Esophagus muscularis mucosa (tissue), 4 donors: Measurements from ENCODE around the gene SLC4A4. TPM values are rescaled to one million over a fixed set of nuclear protein-coding genes. Genes with fewer than 3 reads are reported as not detected.

Experiments
- DNase-seq: peaks from one replicate; pipeline ENCODE4 v3.0.0-alpha.2; 2017; ENCODE audit errors: extremely low spot score
- H3K27ac ChIP-seq, 4 donors: fragments of 200-600 bp; sonication (generic); replicated peaks in 1 of 4; 1 replicate in 3 of 4; 2 replicates in 1 of 4; pipeline ENCODE4 v1.5.1; 2016 to 2019; ENCODE audit warnings: mild to moderate bottlenecking in 1 of 4
- H3K27me3 ChIP-seq, 4 donors: fragments of 200-600 bp; sonication (generic); one replicate each; pipeline versions ENCODE4 v1.5.1 to v1.6.0; 2016 to 2019
- H3K36me3 ChIP-seq, 4 donors: fragments of 200-600 bp; sonication (generic); one replicate each; pipeline ENCODE4 v1.5.1; 2016 to 2019
- H3K4me1 ChIP-seq, 4 donors: fragments of 200-600 bp; sonication (generic); one replicate each; pipeline ENCODE4 v1.5.1; 2016 to 2019
- H3K4me3 ChIP-seq, 4 donors: fragments of 200-600 bp; sonication (generic); 1 replicate in 2 of 4; 2 replicates in 2 of 4; pipeline ENCODE4 v1.5.1; 2016 to 2019; ENCODE audit warnings: mild to moderate bottlenecking in 4 of 4, moderate library complexity in 1 of 4
- H3K9me3 ChIP-seq, 4 donors: fragments of 200-600 bp; sonication (generic); 1 replicate in 3 of 4; 2 replicates in 1 of 4; pipeline ENCODE4 v1.5.1; 2016 to 2019
- CTCF ChIP-seq, 3 experiments: fragments of 200-600 bp in 2 of 3; fragments of 450-650 bp in 1 of 3; sonication (generic) in 2 of 3; IDR thresholded peaks; one replicate each; pipeline ENCODE4 v1.5.1; 2017 to 2019; ENCODE audit warnings: antibody characterized with exemption in 3 of 3, mild to moderate bottlenecking in 2 of 3, moderate library complexity in 1 of 3
- EP300 ChIP-seq: sonication (generic); formaldehyde crosslinking; IDR thresholded peaks from one replicate; pipeline ENCODE4 v1.6.1; 2017; ENCODE audit warnings: antibody characterized with exemption
- POLR2A ChIP-seq: fragments of 450-650 bp; IDR thresholded peaks from one replicate; pipeline ENCODE4 v1.6.1; 2017; ENCODE audit warnings: antibody characterized with exemption, moderate library complexity, mild to moderate bottlenecking, low read depth
- POLR2AphosphoS5 ChIP-seq, 2 donors: sonication (generic); formaldehyde crosslinking; IDR thresholded peaks; one replicate each; pipeline ENCODE4 v1.6.1; 2017; ENCODE audit warnings: antibody characterized with exemption in 2 of 2
- WGBS: methylation state at CpG from one replicate; pipeline ENCODE4 v1.1.5; 2018; 5-methylcytosine and 5-hydroxymethylcytosine counted together
- intact Hi-C: fragments of 100-400 bp; cut with DNase I; formaldehyde crosslinking; loops from one replicate; pipeline ENCODE4 v1.15.1; 2023
- total RNA-seq, 4 donors: library from RNA; depleted of rRNA; stranded (reverse); fragments of >200 nt; gene quantifications; one replicate each; pipeline versions ENCODE4 v1.1.0 to v1.2.1, GENCODE V29; 2016

SLC4A4 gene
- total RNA-seq, 4 donors from 2014 or later: 1.2 to 4.8 (median 2.7) TPM

- no peak for TF ChIP-seq EP300
- TF ChIP-seq POLR2A: no peak
- TF ChIP-seq POLR2AphosphoS5 (IDR thresholded peaks at IDR 0.05): no peak
- TF ChIP-seq CTCF (IDR thresholded peaks at IDR 0.05): no peak
- intact Hi-C loops: no loop called here
- no peaks in the 10 kb centered on the region for H3K4me1 ChIP-seq
- DNase-seq: no peak
- WGBS: 81% methylated on average over 1 of the region's 1 CpG
- H3K9me3 ChIP-seq: no peaks in the 10 kb centered on the region
- no peaks in the 10 kb centered on the region for H3K27me3 ChIP-seq
- H3K27ac ChIP-seq: no peak overlapping the region
- H3K36me3 ChIP-seq: no peaks in the 10 kb centered on the region
- no peak overlapping the region for H3K4me3 ChIP-seq
Observed at GRCh38 chr4:71303287-71303686, 35.5 kb upstream of the SLC4A4 start.

- no peak overlapping the region for H3K4me3 ChIP-seq
- no peak for TF ChIP-seq EP300
- TF ChIP-seq CTCF (IDR thresholded peaks at IDR 0.05): no peak
- no peak for TF ChIP-seq POLR2AphosphoS5 (IDR thresholded peaks at IDR 0.05)
- TF ChIP-seq POLR2A: no peak
- H3K27me3 ChIP-seq: no peaks in the 10 kb centered on the region
- no peaks in the 10 kb centered on the region for H3K4me1 ChIP-seq
- intact Hi-C loops: no loop called here
- H3K9me3 ChIP-seq: no peaks in the 10 kb centered on the region
- 88% methylated on average over 2 of the region's 2 CpGs for WGBS
- no peak for DNase-seq
- no peaks in the 10 kb centered on the region for H3K36me3 ChIP-seq
- H3K27ac ChIP-seq: no peak overlapping the region
Observed at GRCh38 chr4:71303850-71304249, 35.0 kb upstream of the SLC4A4 start.

- no peaks in the 10 kb centered on the region for H3K4me1 ChIP-seq
- H3K9me3 ChIP-seq: no peaks in the 10 kb centered on the region
- H3K27ac ChIP-seq: no peak overlapping the region
- WGBS: 83% methylated on average over 2 of the region's 2 CpGs
- H3K36me3 ChIP-seq: no peaks in the 10 kb centered on the region
- H3K27me3 ChIP-seq: no peaks in the 10 kb centered on the region
- no peak for DNase-seq
- TF ChIP-seq POLR2AphosphoS5 (IDR thresholded peaks at IDR 0.05): no peak
- TF ChIP-seq CTCF (IDR thresholded peaks at IDR 0.05): no peak
- no peak for TF ChIP-seq POLR2A
- TF ChIP-seq EP300: no peak
- H3K4me3 ChIP-seq: no peak overlapping the region
- intact Hi-C loops: no loop called here
Observed at GRCh38 chr4:71304289-71304850, 34.5 kb upstream of the SLC4A4 start.

GRCh38 chr4:71307729-71308128, 31.1 kb upstream of the SLC4A4 start:
- 98% methylated on average over 2 of the region's 2 CpGs for WGBS
- intact Hi-C loops: no loop called here
- Histone ChIP-seq H3K27ac (no peak overlapping the region), H3K4me1 (no peaks in the 10 kb centered on the region), H3K9me3 (no peaks in the 10 kb centered on the region), H3K27me3 (no peaks in the 10 kb centered on the region), H3K4me3 (no peak overlapping the region), H3K36me3 (no peaks in the 10 kb centered on the region)
- TF ChIP-seq POLR2A (no peak), CTCF (IDR thresholded peaks at IDR 0.05) (no peak), POLR2AphosphoS5 (IDR thresholded peaks at IDR 0.05) (no peak), EP300 (no peak)
- no peak for DNase-seq

- intact Hi-C loops: no loop called here
- H3K4me1 ChIP-seq: no peaks in the 10 kb centered on the region
Observed at GRCh38 chr4:71322425-71322824, 16.4 kb upstream of the SLC4A4 start.

More at GRCh38 chr4:71322425-71322824, 16.4 kb upstream of the SLC4A4 start:
- TF ChIP-seq POLR2AphosphoS5 (IDR thresholded peaks at IDR 0.05) (no peak), EP300 (no peak), CTCF (IDR thresholded peaks at IDR 0.05) (no peak), POLR2A (no peak)
- no peak for DNase-seq
- WGBS: 85% methylated on average over 3 of the region's 3 CpGs
- Histone ChIP-seq H3K27ac (no peak overlapping the region), H3K4me3 (no peak overlapping the region), H3K36me3 (no peaks in the 10 kb centered on the region), H3K27me3 (no peaks in the 10 kb centered on the region), H3K9me3 (no peaks in the 10 kb centered on the region)
